ENCODE measurements around the gene AICDA.

- no peak for TF ChIP-seq CTCF (IDR thresholded peaks at IDR 0.05; ENCODE audit: low read depth, low read length, poor library complexity, severe bottlenecking)
- no peak for TF ChIP-seq EZH2phosphoT487 (IDR thresholded peaks at IDR 0.05; ENCODE audit: borderline replicate concordance, low read length)
Observed at GRCh38 chr12:8556531-8557097, 56.0 kb downstream of the AICDA start.

Measured in DOHH2 (cell line).